DMS153 treated with DMSO at 0.1 percent for 48 hours (cell line): ENCODE results near the gene SLC7A9.

Source experiments
- DNase-seq: peaks from one replicate; lab custom pipeline; 2025; ENCODE audit not compliant: unreplicated experiment; lab: John Stamatoyannopoulos, UW

SLC7A9 gene

DNA sequence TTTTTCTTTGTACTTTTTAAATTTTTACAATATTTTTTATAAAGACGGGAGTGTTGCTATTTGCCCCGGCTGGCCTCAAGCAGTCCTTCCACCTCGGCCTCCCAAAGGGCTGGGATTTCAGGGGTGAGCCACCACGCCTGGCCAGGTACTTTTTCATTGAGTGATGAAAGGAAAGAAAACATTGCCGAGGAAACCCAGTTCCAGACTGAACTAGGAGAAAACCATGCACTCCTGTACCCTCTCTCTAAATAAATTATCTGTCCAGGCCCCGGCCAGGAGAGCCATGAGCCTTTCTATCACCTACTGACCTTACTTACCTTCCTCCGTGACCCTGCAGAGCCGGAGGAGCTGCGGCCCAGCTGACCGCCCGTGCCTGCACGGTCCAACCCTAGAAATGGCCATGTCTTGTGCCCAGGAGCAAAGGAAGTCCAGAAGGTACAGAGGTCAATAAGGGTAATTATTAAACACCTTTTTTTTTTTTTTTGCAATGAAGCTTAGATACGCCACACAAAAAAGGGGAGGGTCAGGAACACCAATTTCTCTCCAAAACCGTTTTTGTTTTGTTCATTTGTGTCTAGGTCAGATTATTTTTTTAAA, at the start of gene SLC7A9:
Gene SLC7A9 (minus strand): TSS at position 399 of the 597 bp plus-strand sequence. CDS start 1,233 bp downstream, outside the sequence.
- DNase-seq = no peak

DNA sequence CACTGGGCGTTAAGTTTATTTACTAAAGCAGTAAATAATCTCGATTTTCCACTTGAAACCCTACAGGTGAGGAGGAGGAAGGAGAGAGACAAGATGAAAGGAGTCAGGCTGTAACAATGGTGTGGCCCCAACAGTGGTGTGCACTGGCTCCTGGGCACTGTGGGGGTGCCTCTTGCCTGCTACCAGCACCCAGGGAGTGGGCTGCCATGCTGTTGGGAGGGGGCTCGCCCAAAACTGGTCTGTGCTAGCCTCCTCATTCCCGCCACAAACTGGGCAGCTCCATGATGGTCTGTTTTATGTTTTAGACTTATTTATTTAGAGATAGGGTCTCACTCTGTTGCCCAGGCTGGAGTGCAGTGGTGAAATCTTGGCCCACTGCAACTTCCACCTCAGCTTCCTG, 49.8 kb upstream of the SLC7A9 start:
- no peak for DNase-seq

DNA sequence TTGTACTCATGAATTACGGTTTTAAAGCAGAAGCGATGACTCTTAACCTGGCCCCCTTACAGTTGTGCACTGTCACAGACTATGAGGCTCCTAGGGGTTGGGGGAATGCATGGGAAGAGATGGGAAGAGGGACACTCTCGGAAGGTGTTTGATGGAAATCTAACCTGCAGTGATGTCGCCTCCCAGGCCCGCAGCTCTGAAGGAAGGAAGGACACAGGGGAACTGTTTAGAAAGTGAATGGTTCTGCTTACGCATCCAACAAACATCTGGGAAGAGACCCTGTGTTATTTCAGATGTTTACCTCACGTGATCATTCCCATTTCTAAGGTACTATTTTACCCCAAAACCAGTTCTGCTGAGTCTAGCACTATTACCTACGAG, 48.0 kb upstream of the SLC7A9 start:
- DNase-seq = no peak

DNA sequence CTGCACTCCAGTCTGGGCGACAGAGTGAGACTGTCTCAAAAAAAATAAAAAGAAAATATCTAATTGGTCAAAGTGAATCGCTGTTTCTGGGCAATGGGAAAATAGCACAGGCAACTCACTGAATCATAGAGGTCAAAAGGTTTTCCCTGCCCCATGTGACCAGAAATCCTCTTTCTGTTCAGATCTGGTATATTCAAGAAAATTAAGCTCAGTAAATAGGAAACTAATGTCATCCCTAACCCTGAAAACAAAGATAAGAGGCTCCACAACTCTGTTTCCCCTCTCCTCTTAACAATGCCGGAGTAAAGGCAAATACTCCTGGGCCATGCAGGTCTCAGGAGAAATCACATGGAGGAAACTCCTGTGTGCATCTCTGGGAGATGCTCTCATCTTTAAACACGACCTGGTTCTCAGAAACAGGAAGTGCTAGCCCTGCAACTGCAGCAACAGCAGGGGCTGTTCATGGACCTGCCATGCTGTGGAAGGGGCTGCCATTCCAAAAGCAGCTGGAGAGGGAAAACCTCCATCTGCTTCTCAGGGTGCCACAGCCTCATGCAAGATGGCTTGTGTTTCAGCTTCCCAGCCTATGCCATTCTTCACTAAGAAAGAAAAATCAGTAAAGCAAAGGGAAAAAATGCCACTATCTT, 47.5 kb upstream of the SLC7A9 start:
- no peak for DNase-seq

DNA sequence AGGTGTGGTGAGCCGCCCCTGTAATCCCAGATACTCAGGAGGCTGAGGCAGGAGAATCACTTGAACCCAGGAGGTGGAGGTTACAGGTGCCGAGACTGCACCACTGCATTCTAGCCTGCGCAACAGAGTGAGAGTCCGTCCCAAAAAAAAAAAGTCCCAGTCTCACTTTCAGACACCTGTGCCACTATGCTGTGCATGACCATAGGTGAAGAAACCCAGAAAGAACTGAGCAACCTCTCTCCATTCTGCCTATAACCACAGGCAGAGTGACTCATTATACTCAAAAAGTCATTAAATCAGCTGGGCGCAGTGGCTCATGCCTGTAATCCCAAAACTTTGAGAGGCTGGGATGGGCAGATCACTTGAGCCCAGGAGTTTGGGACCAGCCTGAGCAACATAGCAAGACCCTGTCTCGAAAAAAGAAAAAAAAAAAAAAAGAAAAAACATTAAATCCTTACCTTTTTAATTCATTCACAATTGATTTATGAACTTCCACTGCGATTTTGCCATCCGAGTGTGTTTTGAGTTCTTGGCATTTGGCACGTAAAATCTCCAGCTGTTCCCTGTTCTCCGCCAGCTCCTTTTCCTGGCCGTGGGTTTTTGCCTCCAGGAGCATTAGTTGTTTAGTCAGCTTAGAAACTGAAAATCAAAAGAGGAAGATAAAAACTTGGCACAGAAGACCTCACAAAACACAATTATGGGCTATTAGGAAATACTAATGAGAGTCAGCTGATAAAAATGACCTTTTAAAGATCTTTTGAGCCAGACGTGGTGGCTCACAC, 45.5 kb upstream of the SLC7A9 start:
- DNase-seq = no peak

DNA sequence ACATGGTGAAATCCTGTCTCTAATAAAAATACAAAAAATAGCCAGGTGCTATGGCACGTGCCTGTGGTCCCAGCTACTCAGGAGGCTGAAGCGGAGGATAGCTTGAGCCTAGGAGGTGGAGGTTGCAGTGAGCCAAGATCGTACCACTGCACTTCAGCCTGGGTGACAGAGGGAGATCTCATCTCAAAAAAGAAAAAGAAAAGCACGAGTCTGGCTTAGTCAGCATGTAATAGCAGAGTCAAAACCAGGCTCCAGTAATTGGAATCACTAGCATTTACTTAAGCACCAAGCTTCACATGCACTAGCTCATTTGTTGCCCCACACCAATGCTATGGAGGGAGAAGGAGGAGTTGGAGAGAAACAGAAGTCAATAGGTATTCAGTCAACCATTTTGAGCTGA, 41.9 kb upstream of the SLC7A9 start:
- DNase-seq = no peak

DNA sequence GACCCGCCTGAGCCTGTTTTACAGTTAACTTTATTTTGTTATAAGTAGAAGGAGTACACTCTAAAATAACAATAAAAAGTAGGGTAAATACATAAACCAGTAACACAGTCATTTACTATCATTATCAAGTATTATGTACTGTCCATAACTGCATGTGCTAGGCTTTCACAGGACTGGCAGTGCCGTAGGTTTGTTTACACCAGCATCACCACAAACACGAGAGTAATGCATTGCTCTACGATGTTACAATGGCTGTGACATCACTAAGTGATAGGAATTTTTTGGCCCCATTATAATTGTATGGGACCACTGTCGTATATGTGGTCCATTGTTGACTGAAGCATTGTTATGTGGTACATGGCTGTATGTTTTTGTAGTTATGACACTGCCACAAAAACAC, 41.3 kb upstream of the SLC7A9 start:
- DNase-seq = no peak

DNA sequence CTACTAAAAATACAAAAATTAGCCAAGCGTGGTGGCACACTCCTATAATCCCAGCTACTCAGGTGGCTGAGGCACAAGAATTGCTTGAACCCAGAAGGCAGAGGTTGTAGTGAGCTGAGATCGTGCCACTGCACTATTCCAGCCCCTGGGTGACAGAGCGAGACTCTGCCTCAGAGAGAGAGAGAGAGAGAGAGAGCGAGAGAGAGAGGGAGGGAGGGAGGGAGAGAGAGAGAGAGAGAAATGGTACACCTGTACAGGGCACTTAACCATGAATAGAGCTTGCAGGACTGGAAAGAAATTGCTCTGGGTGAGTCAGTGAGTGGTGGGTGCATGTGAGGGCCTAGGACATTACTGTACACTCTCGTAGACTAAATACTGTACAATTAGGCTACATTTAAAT, 40.5 kb upstream of the SLC7A9 start:
- no peak for DNase-seq

DNA sequence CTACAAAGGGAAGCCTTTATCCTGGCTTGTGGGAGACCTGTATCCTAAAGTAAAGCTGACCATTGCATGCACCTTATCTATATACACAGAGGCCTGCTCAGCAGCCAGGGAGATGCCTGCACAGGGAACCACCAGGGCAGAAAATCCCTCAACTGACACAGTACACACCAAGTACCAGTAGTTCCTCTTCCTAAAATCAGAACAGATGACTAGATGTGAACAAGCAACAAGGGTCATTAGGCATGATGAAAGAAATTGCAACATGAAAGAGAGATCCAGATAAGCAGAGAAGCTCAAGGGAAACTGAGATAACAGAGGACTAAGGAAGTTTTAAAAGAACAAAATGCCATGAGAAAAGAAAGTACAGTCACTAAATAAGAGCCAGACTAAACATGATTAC, 39.7 kb upstream of the SLC7A9 start:
- DNase-seq = no peak

DNA sequence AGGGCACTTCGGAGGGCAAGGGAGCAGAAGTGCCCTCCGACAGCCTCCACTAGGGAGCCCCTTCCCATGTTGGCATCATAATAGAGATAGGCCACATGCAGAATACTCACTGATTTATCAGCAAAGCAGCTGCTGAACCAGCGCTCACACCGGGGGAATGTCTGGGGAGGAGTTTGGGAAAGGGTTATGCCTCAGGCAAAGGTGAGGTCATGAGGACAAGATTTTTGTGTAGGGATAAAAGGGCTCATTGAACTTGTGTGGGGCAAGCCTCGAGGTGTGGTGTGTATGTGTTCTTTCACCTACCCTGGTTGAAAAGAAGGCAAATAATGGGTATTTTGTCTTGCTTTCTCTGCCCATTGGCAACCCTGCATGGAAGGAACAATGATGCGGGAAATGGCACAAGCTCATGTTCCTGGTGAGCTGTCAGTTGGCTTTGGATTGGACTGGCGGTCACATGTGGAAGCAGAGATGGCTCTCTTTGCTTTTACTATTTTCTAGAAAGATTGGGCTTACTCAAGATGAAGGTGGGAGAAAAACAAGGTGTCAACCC, 39.1 kb upstream of the SLC7A9 start:
- DNase-seq = no peak

DNA sequence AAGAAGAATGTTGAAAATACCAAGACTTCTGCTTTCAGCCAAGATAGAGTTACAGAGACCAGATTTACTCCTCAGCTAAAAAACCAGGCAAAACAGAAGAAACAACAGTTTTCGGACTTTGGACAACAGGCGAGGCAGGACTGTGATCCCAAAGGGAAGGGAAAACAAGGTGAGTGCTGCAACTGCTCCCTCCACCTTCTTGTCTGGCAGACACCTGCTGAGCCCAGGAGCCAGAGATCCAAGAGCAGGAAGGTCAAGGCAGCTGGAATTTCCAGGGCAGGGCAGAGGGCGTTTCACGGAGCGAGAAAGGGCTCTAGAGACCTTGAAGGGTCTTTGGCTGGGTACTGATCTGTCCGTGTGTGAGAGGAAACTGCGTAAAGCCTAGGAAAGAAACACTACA, 32.9 kb upstream of the SLC7A9 start:
- no peak for DNase-seq

DNA sequence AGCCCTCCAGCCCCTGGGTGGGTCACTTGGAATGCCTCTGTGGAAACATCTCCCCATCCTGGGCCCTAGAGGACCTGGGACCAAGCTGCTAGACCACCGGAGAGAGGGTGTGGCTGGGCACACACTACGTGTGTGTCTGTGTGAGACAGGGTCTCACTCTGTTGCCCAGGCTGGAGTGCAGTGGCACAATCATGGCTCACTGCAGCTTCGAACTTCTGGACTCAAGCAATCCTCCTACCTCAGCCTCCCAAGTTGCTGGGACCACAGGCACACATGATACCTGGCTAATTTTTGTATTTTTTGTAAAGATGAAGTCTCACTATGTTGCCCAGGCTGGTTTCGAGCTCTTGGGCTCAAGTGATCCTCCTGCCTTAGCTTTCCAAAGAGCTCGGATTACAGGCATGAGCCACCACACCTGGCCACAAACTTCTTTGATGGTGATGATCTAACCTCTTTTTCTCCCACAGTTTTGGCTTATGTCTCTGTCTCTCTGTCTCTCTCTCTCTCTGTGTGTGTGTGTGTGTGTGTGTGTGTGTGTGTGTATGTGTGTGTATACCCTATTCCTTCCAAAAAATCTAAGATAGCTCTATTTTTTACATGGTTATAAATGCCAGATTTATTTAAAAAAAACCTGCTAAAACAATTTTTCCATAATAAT, 32.1 kb upstream of the SLC7A9 start:
- no peak for DNase-seq

DNA sequence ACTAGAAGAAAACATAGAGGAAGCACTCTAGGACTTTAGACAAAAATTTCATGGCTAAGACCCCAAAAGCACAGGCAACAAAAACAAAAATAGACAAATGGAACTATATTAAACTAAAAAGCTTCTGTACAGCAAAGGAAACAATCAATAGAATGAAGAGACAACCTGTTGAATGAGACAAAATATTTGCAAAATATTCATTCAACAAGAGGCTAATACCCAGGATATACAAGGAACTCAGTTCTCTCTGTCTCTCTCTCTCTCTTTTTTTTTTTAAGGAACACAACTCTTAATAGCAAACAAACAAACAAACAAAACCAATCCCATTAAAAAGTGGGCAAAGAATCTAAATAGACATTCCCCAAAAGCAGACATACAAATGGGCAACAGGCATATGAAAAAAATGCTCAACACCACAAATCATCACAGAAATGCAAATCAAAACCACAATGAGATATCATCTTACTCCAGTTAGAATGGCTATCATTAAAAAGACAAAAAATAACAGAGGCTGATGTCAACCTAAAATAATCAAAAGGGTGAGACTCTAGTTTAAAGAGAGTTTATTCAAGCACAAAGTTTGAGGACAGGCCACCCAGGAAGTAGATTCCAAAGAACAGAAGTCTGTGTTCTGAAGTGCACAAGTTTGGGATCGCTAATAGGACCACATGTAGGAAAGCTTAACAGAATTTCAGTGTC, 27.1 kb upstream of the SLC7A9 start:
- no peak for DNase-seq

DNA sequence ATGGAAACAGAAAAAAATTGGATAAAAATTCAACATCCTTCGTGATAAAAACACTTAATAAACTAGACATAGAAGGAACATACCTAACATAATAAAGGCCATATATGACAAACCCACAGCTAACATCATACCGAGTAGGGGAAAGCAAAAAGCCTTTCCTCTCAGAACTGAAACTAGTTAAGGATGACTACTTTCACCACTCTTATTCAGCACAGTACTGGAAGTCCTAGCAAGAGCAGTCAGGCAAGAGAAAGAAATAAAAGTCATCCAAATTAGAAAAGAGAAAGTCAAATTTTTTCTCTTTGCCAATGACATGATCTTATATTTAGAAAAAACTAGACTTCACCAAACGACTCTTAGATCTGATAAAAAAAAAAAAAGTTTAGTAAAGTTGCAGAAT, 25.8 kb upstream of the SLC7A9 start:
- DNase-seq = no peak

DNA sequence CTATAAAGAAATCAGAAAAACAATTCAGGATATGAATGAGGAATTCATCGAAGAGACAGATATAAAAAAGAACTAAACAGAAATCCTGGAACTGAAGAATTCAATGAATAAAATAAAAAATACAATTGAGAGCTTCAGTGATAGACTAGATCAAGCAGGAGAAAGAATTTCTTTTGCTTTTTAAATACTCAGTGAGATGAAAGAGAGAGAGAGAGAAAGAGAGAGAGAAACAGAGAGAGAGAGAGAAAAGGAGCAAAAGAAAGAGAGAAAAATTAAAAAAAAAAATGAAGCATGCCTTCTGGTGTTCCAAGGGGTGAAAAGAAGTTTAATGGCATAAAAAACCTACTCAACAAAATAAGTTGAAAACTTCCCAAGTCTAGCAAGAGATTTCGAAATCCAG, 22.0 kb upstream of the SLC7A9 start:
- DNase-seq = no peak

DNA sequence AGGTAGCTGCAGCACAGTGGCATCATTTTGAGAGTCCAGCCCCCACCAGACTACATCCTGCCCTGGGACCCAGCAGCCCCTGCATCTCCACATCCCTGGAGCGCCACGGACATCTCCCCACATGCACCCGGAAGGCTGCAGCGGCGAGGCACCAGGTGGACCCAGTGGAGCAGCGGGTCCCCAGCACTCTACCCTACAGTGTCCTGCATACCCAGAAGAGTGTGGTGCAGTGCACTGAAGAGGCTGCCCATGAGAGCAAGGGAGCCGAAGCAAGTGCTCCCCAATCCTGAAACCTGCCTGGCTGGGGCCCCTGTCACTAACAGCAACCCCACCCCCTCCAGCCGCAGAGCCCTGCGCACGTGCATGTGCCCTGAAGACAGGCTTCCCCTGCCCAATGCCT, 21.3 kb upstream of the SLC7A9 start:
- no peak for DNase-seq

DNA sequence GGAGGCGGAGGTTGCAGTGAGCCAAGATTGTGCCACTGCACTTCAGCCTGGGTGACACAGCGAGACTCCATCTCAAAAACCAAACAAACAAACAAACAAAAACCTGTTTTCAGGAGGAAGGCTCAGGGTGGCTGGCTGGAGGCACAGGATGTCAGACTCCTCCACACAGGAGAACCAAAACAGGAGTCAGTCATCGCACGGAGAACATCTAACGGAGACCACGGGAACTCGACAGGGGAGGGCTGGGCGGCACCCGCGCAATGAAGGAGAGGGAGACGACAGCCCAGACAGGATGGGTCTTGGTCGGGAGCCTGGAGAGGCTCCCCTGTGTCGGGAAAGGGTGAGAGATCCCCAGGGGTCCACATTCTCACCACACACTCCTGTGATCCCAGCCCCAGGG, 20.8 kb upstream of the SLC7A9 start:
- no peak for DNase-seq

DNA sequence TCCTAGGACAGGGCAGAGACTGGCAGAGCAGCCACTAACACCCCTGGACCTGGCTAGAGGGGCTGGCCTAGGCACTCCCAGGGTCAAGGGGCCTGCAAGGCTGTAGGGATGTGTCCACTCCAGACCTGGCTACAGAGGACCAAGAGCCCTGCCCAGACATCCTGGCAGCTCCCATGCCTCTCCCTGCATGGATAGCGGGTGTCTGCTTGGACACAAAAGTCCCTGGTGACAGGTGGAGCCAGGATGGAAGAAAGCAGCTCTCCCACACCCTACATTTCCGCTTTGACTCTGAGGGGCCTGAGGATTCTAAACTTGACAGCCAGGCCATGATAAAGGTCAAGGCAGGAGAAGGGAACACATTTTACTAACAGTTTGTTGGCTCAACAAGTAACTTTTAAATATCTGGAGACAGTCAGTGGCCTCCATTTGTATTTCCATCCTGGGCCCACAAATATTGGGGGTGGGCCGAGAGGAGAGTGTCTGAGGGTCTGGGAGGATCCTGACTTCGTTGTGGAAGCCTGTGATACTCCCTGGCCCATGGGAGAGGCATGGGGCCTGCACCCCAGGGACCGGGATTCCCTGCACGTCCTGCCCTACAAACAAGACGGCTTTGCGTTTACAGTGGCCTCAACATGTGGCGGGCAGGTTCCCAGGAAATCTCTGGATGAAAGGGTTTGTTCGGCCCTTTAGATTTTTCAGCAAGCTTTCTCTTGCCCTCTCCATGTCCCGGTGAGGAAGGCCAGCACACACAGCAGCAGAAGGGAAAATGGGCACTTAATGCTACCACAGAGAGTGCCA, 19.8 kb upstream of the SLC7A9 start:
- DNase-seq = no peak

DNA sequence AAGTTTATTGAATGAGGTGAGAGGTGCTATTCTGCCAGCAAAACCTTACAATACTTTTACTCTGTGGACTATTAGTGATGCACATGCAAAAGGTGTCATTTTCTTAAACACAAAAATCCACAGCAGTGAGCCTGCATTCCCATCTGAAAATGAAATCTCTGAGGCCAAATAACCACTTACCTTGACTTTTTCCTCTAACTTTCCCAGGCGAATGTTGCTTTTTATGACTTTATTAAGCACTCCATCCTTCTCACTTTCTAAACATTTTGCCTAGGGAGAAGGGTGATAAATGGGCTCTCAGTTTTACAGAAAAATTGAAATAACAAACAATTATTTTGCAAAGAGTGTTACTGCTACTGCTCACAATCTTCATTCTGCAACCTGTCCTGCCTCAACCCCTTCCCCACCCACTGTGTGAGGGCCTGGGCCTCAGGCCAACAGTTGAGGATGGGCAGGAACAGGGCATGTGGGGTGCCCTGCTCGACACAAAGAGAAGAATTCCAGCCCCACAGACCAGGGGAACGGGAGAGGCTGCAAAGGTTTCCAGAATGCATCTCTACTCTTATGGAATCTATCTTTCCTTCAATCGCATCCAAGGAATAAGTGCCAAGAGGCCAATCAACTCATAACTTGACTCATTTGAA, 18.1 kb upstream of the SLC7A9 start:
- DNase-seq = no peak

DNA sequence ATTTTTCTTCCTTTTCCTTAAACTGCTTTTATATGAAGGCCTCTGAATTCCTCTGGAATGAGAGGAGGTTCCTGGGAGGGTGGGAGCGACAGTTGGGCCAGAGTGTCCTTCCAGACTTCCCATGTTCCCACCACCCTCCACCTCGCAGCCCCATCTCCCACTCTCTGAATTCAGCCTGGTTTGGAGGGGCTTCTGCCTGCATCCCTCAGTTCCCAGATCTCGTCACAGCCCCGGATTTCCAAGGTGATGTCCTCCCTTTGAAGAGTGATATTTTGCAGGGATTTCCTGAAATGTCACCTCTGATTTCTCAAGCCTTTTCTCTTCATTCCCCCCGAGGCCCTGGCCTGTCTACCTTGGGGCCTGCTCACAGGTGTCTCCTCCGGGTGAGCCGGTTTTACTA, 16.7 kb upstream of the SLC7A9 start:
- DNase-seq = no peak
